ENCODE data around the gene COL23A1.

The COL23A1 gene

GRCh38 chr5:178349075-178349511 is 241.1 kb downstream of the COL23A1 start:
- TF ChIP-seq GATA2 (IDR thresholded peaks at IDR 0.05; ENCODE audit: low read depth, low read length) (peak; percentile 41; the same call in 1 of the 2 replicates), GATA3 (IDR thresholded peaks at IDR 0.05; ENCODE audit: low read depth, low read length) (no peak)

GRCh38 chr5:178348356-178349074 is 241.7 kb downstream of the COL23A1 start:
- TF ChIP-seq GATA2 (IDR thresholded peaks at IDR 0.05; ENCODE audit: low read depth, low read length), result no peak
- TF ChIP-seq GATA3 (IDR thresholded peaks at IDR 0.05; ENCODE audit: low read depth, low read length), result no peak

GRCh38 chr5:178347956-178348355 is 242.2 kb downstream of the COL23A1 start:
- no peak for TF ChIP-seq GATA3 (IDR thresholded peaks at IDR 0.05; ENCODE audit: low read depth, low read length)
- no peak for TF ChIP-seq GATA2 (IDR thresholded peaks at IDR 0.05; ENCODE audit: low read depth, low read length)

GRCh38 chr5:178346607-178347334 is 243.4 kb downstream of the COL23A1 start:
- no peak for TF ChIP-seq GATA2 (IDR thresholded peaks at IDR 0.05; ENCODE audit: low read depth, low read length)
- no peak for TF ChIP-seq GATA3 (IDR thresholded peaks at IDR 0.05; ENCODE audit: low read depth, low read length)

- TF ChIP-seq GATA3 (IDR thresholded peaks at IDR 0.05; ENCODE audit: low read depth, low read length) (no peak), GATA2 (IDR thresholded peaks at IDR 0.05; ENCODE audit: low read depth, low read length) (no peak)
Observed at GRCh38 chr5:178343306-178343705, 246.9 kb downstream of the COL23A1 start.

- TF ChIP-seq GATA2 (IDR thresholded peaks at IDR 0.05; ENCODE audit: low read depth, low read length), result no peak
- TF ChIP-seq GATA3 (IDR thresholded peaks at IDR 0.05; ENCODE audit: low read depth, low read length), result no peak
Observed at GRCh38 chr5:178341851-178342140, 248.4 kb downstream of the COL23A1 start.

- TF ChIP-seq GATA3 (IDR thresholded peaks at IDR 0.05; ENCODE audit: low read depth, low read length), result no peak
- TF ChIP-seq GATA2 (IDR thresholded peaks at IDR 0.05; ENCODE audit: low read depth, low read length), result no peak
Observed at GRCh38 chr5:178341091-178341850, 248.9 kb downstream of the COL23A1 start.

GRCh38 chr5:178340637-178341036 is 249.6 kb downstream of the COL23A1 start:
- no peak for TF ChIP-seq GATA2 (IDR thresholded peaks at IDR 0.05; ENCODE audit: low read depth, low read length)
- TF ChIP-seq GATA3 (IDR thresholded peaks at IDR 0.05; ENCODE audit: low read depth, low read length), result no peak

GRCh38 chr5:178340187-178340586 is 250.0 kb downstream of the COL23A1 start:
- TF ChIP-seq GATA2 (IDR thresholded peaks at IDR 0.05; ENCODE audit: low read depth, low read length), result no peak
- TF ChIP-seq GATA3 (IDR thresholded peaks at IDR 0.05; ENCODE audit: low read depth, low read length), result no peak

GRCh38 chr5:178339272-178339671 is 250.9 kb downstream of the COL23A1 start:
- TF ChIP-seq GATA2 (IDR thresholded peaks at IDR 0.05; ENCODE audit: low read depth, low read length), result no peak
- TF ChIP-seq GATA3 (IDR thresholded peaks at IDR 0.05; ENCODE audit: low read depth, low read length), result no peak

GRCh38 chr5:178338750-178339144 is 251.4 kb downstream of the COL23A1 start:
- no peak for TF ChIP-seq GATA3 (IDR thresholded peaks at IDR 0.05; ENCODE audit: low read depth, low read length)
- no peak for TF ChIP-seq GATA2 (IDR thresholded peaks at IDR 0.05; ENCODE audit: low read depth, low read length)

- TF ChIP-seq GATA2 (IDR thresholded peaks at IDR 0.05; ENCODE audit: low read depth, low read length) (no peak), GATA3 (IDR thresholded peaks at IDR 0.05; ENCODE audit: low read depth, low read length) (no peak)
Observed at GRCh38 chr5:178338126-178338749, 252.0 kb downstream of the COL23A1 start.

GRCh38 chr5:178337334-178337741 is 252.9 kb downstream of the COL23A1 start:
- no peak for TF ChIP-seq GATA3 (IDR thresholded peaks at IDR 0.05; ENCODE audit: low read depth, low read length)
- TF ChIP-seq GATA2 (IDR thresholded peaks at IDR 0.05; ENCODE audit: low read depth, low read length), result no peak

GRCh38 chr5:178336889-178337288 is 253.3 kb downstream of the COL23A1 start:
- TF ChIP-seq GATA2 (IDR thresholded peaks at IDR 0.05; ENCODE audit: low read depth, low read length) (no peak), GATA3 (IDR thresholded peaks at IDR 0.05; ENCODE audit: low read depth, low read length) (no peak)

Data from SH-SY5Y (cell line).